Kidney (tissue), 14 donors: ENCODE results near the gene GRB14. TPM values are rescaled to one million over a fixed set of nuclear protein-coding genes. Genes with fewer than 3 reads are reported as not detected.

Experiments used
- DNase-seq, 5 donors: peaks; one replicate each; pipeline ENCODE4 v3.0.0-alpha.2; 2013 to 2020
- FAIRE-seq: peaks from 2 replicates; lab custom pipeline; 2012; peaks lifted over from hg19 to GRCh38; lab: Jason Lieb, UNC
- H3K27ac ChIP-seq, 2 donors: one replicate each; pipeline ENCODE4 v1.7.0; 2013; ENCODE audit warnings: low read depth in 2 of 2, low read length in 2 of 2, inconsistent platforms in 1 of 2
- H3K27me3 ChIP-seq: one replicate; pipeline ENCODE4 v1.7.1; 2013; ENCODE audit warnings: low read length, inconsistent platforms; ENCODE audit not compliant: control insufficient read depth, insufficient read depth
- H3K36me3 ChIP-seq, 3 donors: one replicate each; pipeline versions ENCODE4 v1.7.0 to v1.7.1; 2013; ENCODE audit warnings: low read length in 3 of 3, control low read depth in 1 of 3, inconsistent platforms in 1 of 3; ENCODE audit not compliant: insufficient read depth in 3 of 3, control insufficient read depth in 2 of 3
- H3K4me1 ChIP-seq, 3 donors: one replicate each; pipeline versions ENCODE4 v1.7.0 to v1.7.1; 2013; ENCODE audit warnings: low read length in 3 of 3, inconsistent platforms in 1 of 3, low read depth in 1 of 3; ENCODE audit not compliant: control insufficient read depth in 2 of 3, insufficient read depth in 2 of 3
- H3K4me3 ChIP-seq, 3 donors: one replicate each; pipeline versions ENCODE4 v1.7.0 to v1.8.1; 2013; ENCODE audit warnings: low read length in 3 of 3, control low read depth in 1 of 3, inconsistent platforms in 1 of 3
- H3K9ac ChIP-seq, 3 donors: one replicate each; pipeline versions ENCODE4 v1.7.0 to v1.7.1; 2013; ENCODE audit warnings: low read length in 3 of 3, control low read depth in 1 of 3, inconsistent platforms in 1 of 3
- H3K9me3 ChIP-seq, 3 donors: one replicate each; pipeline versions ENCODE4 v1.7.0 to v1.7.1; 2013; ENCODE audit warnings: low read length in 3 of 3, control low read depth in 1 of 3, inconsistent platforms in 1 of 3; ENCODE audit not compliant: control insufficient read depth in 2 of 3, insufficient read depth in 1 of 3
- CTCF ChIP-seq: IDR thresholded peaks from 3 replicates; pipeline ENCODE4 v1.5.1; 2012; ENCODE audit warnings: mild to moderate bottlenecking, moderate library complexity, borderline replicate concordance; ENCODE audit not compliant: insufficient read depth; ENCODE audit errors: extremely low read depth
- intact Hi-C: fragments of 100-400 bp; cut with DNase I; formaldehyde crosslinking; loops from one replicate; pipeline ENCODE4 v1.11.1; 2022
- polyA plus RNA-seq: library from polyadenylated mRNA; stranded (reverse); fragments of 350-450 nt; fragmentation: Illumina TruSeq; extraction: RNeasy Lipid Tissue Mini Kit (QIAGEN cat#74804); gene quantifications from one replicate; pipeline ENCODE4 v1.2.3, GENCODE V29; 2014; ENCODE audit warnings: low read depth, low replicate concordance; ENCODE audit not compliant: insufficient read depth
- total RNA-seq: library from RNA; stranded (reverse); fragmentation: NEBNext Ultra II Directional; extraction: Animal tissue kit (Norgen Biotek cat#: 25700); gene quantifications from one replicate; pipeline ENCODE4 v1.2.1, GENCODE V29; 2021
- donor health status: control.
- donor health status: control.
- donor health status: control.
- donor health status: control.
- donor health status: control.
- donor health status: DM: yes; HTN: yes; CAD: no.
- donor health status: Normal renal cell carcinoma (clear cell type).

GRB14 gene
- total and polyA plus RNA-seq, 2 donors from 2014 or later: 41.7 to 71.3 TPM

GRCh38 chr2:164595031-164595430 lies 26.3 kb downstream of the GRB14 start:
- no peak for FAIRE-seq

DNA sequence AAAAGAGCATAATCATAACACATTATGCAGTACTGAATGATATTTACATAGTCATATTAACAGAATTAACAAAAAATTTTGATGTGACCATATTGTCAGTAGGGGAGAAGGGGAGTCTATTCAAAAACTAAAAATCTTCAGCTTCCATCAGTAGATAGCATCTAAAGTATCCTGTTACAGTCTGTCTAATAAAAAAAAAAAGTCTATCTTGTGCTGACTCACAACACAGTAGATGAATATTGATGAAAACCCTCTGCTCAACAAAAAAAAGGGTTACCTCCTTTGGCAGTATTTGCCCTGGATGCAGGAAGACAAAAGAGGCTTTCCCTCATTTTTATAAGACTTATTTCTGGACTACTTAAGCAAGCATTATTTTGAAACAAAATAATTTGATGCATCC lies 27.3 kb downstream of the GRB14 start:
- Histone ChIP-seq H3K4me1 (no peaks in the 10 kb centered on the region), H3K4me3 (no peak overlapping the region), H3K27me3 (no peaks in the 10 kb centered on the region), H3K9ac (no peak overlapping the region), H3K9me3 (no peaks in the 10 kb centered on the region), H3K36me3 (no peaks in the 10 kb centered on the region), H3K27ac (no peak overlapping the region)
- FAIRE-seq: no peak
- TF ChIP-seq CTCF: no peak
- intact Hi-C loops: no loop called here
- no peak for DNase-seq

More at GRCh38 chr2:164595031-164595430, 26.3 kb downstream of the GRB14 start:
- intact Hi-C loops: no loop called here
- H3K4me1 ChIP-seq: no peaks in the 10 kb centered on the region
- H3K27me3 ChIP-seq: no peaks in the 10 kb centered on the region
- no peaks in the 10 kb centered on the region for H3K36me3 ChIP-seq
- no peaks in the 10 kb centered on the region for H3K9me3 ChIP-seq
- H3K27ac ChIP-seq: no peak overlapping the region
- H3K9ac ChIP-seq: no peak overlapping the region
- DNase-seq: no peak
- no peak overlapping the region for H3K4me3 ChIP-seq
- TF ChIP-seq CTCF: no peak

DNA sequence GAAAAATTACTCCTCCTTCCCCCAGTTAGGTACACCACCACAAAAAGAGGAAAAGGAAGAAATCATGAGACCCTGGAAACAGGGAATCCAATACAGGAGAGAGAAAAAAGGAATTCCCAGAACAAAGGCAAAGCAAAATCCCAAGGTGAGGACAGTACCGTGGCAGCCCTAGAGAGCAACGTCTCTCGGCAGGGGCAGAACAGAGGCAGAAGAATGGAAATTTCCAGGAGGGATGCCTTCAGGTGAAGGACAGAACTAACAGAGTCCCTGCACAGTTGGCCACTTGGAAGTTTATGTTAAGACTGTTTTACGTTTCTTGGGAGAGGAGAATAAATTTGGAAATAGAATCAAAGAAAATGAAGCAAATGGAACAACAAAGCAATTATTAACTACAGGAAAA lies 27.7 kb downstream of the GRB14 start:
- intact Hi-C loops: no loop called here
- Histone ChIP-seq H3K4me1 (no peaks in the 10 kb centered on the region), H3K27ac (no peak overlapping the region), H3K9me3 (no peaks in the 10 kb centered on the region), H3K36me3 (no peaks in the 10 kb centered on the region), H3K9ac (no peak overlapping the region), H3K4me3 (no peak overlapping the region), H3K27me3 (no peaks in the 10 kb centered on the region)
- DNase-seq (no peak), FAIRE-seq (no peak)
- TF ChIP-seq CTCF: no peak

DNA sequence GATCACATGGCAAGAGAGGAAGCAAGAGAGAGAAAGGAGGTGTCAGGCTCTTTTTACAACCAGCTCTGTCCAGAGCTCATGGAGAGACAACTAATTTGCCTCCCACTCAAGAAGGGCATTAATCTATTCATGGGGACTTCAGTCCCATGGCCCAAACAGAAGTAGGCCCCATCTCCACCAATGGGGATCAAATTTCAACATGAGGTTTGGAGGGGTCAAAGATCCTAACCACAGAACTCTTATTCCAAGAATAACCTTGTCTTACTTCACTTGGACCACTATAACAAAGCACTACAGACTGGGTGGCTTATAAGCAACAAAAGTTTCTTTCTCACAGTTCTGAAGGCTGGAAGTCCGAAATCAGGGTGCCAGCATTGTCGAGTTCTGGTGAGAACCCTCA lies 31.8 kb downstream of the GRB14 start:
- Histone ChIP-seq H3K9ac (no peak overlapping the region), H3K4me3 (no peak overlapping the region), H3K27ac (no peak overlapping the region), H3K4me1 (no peaks in the 10 kb centered on the region), H3K9me3 (no peaks in the 10 kb centered on the region), H3K36me3 (no peaks in the 10 kb centered on the region), H3K27me3 (no peaks in the 10 kb centered on the region)
- TF ChIP-seq CTCF: no peak
- FAIRE-seq (no peak), DNase-seq (no peak)
- intact Hi-C loops: no loop called here
